Mesodermal cell (in vitro differentiated cells): ENCODE data around the gene RHEB.

Experiments
- H3K27ac ChIP-seq: 2 replicates; pipeline ENCODE4 v1.7.0; 2013; ENCODE audit warnings: mild to moderate bottlenecking, low read depth, low read length, moderate library complexity; ENCODE audit not compliant: severe bottlenecking
- H3K36me3 ChIP-seq: 2 replicates; pipeline ENCODE4 v1.7.1; 2013; ENCODE audit warnings: mild to moderate bottlenecking, low read length, moderate library complexity; ENCODE audit not compliant: control insufficient read depth, insufficient read depth
- H3K4me1 ChIP-seq: one replicate; pipeline ENCODE4 v1.7.1; 2013; ENCODE audit warnings: mild to moderate bottlenecking, low read length; ENCODE audit not compliant: insufficient read depth, control insufficient read depth, poor library complexity, severe bottlenecking
- H3K4me3 ChIP-seq: 2 replicates; pipeline ENCODE4 v1.7.0; 2013; ENCODE audit warnings: low read length, control low read depth, mild to moderate bottlenecking; ENCODE audit not compliant: insufficient read depth, poor library complexity, severe bottlenecking; ENCODE audit errors: extremely low read depth
- H3K9me3 ChIP-seq: 2 replicates; pipeline ENCODE4 v1.7.1; 2013; ENCODE audit warnings: mild to moderate bottlenecking, low read length, moderate library complexity; ENCODE audit not compliant: control insufficient read depth
- WGBS, 2 experiments: methylation state at CpG; one replicate each; pipeline ENCODE4 v1.1.5; 2013; ENCODE audit warnings: missing lambda C conversion rate in 2 of 2; ENCODE audit not compliant: insufficient coverage in 2 of 2; 5-methylcytosine and 5-hydroxymethylcytosine counted together

Gene RHEB

GRCh38 chr7:151503902-151504714 is 15.6 kb downstream of the RHEB start:
- whole genome bisulfite sequencing, 2 experiments: 93 to 96% methylated on average over 4 to 5 of the region's 7 CpGs
- Histone ChIP-seq H3K4me1 (no peaks in the 10 kb centered on the region), H3K27ac (no peak overlapping the region), H3K36me3 (peaks cover 14% of the 10 kb centered on the region), H3K9me3 (no peaks in the 10 kb centered on the region), H3K4me3 (no peak overlapping the region)

GRCh38 chr7:151501676-151502075 is 18.0 kb downstream of the RHEB start:
- 97 to 98% methylated on average over 13 to 15 of the region's 15 CpGs for WGBS, 2 experiments
- Histone ChIP-seq H3K4me3 (no peak overlapping the region), H3K9me3 (no peaks in the 10 kb centered on the region), H3K4me1 (no peaks in the 10 kb centered on the region), H3K27ac (no peak overlapping the region), H3K36me3 (peaks cover 21% of the 10 kb centered on the region)

- Histone ChIP-seq H3K9me3 (no peaks in the 10 kb centered on the region), H3K27ac (no peak overlapping the region), H3K4me1 (no peaks in the 10 kb centered on the region), H3K4me3 (no peak overlapping the region), H3K36me3 (peaks cover 25% of the 10 kb centered on the region)
- WGBS, 2 experiments: 92 to 96% methylated on average over 5 of the region's 5 CpGs
These were observed 21.2 kb downstream of the RHEB start for GRCh38 chr7:151498495-151498894.

- WGBS, 2 experiments: 92 to 98% methylated on average over 9 to 10 of the region's 10 CpGs
- Histone ChIP-seq H3K4me3 (no peak overlapping the region), H3K4me1 (peaks cover 4% of the 10 kb centered on the region), H3K36me3 (peaks cover 25% of the 10 kb centered on the region), H3K27ac (no peak overlapping the region), H3K9me3 (no peaks in the 10 kb centered on the region)
These were observed 22.3 kb downstream of the RHEB start for GRCh38 chr7:151497306-151497871.

- Histone ChIP-seq H3K36me3 (peaks cover 29% of the 10 kb centered on the region), H3K4me3 (no peak overlapping the region), H3K9me3 (no peaks in the 10 kb centered on the region), H3K27ac (no peak overlapping the region), H3K4me1 (peaks cover 8% of the 10 kb centered on the region)
- WGBS, 2 experiments: no CpG with 5 or more reads among the region's 2 CpGs
These were observed 24.3 kb downstream of the RHEB start for GRCh38 chr7:151495360-151495759.

GRCh38 chr7:151494298-151495284 is 25.1 kb downstream of the RHEB start:
- Histone ChIP-seq H3K9me3 (no peaks in the 10 kb centered on the region), H3K36me3 (peaks cover 36% of the 10 kb centered on the region), H3K4me3 (no peak overlapping the region), H3K4me1 (peaks cover 9% of the 10 kb centered on the region), H3K27ac (no peak overlapping the region)
- 43 to 54% methylated on average over 4 to 8 of the region's 13 CpGs for WGBS, 2 experiments

- no peak overlapping the region for H3K4me3 ChIP-seq
- H3K27ac ChIP-seq: no peak overlapping the region
- no peaks in the 10 kb centered on the region for H3K9me3 ChIP-seq
- H3K4me1 ChIP-seq: peaks cover 9% of the 10 kb centered on the region
- H3K36me3 ChIP-seq: peaks cover 50% of the 10 kb centered on the region
- 89 to 95% methylated on average over 8 of the region's 8 CpGs for WGBS, 2 experiments
These were observed 26.6 kb downstream of the RHEB start for GRCh38 chr7:151493083-151493482.

GRCh38 chr7:151491859-151492258 is 27.8 kb downstream of the RHEB start:
- no peak overlapping the region for H3K4me3 ChIP-seq
- H3K36me3 ChIP-seq: peaks cover 51% of the 10 kb centered on the region
- no peak overlapping the region for H3K27ac ChIP-seq
- no peaks in the 10 kb centered on the region for H3K9me3 ChIP-seq
- H3K4me1 ChIP-seq: peaks cover 9% of the 10 kb centered on the region
- WGBS, 2 experiments: 100% methylated on average over 2 of the region's 3 CpGs; no CpG with 5 or more reads in 1 of the 2 experiments

GRCh38 chr7:151490456-151491105 is 29.1 kb downstream of the RHEB start:
- H3K27ac ChIP-seq: peak overlapping the region; percentile 13
- 84 to 100% methylated on average over 1 to 2 of the region's 4 CpGs for WGBS, 2 experiments
- peaks cover 9% of the 10 kb centered on the region for H3K4me1 ChIP-seq
- no peak overlapping the region for H3K4me3 ChIP-seq
- H3K36me3 ChIP-seq: peaks cover 56% of the 10 kb centered on the region
- no peaks in the 10 kb centered on the region for H3K9me3 ChIP-seq

GRCh38 chr7:151489498-151489897 is 30.2 kb downstream of the RHEB start:
- no peak overlapping the region for H3K27ac ChIP-seq
- 92 to 100% methylated on average over 1 to 2 of the region's 2 CpGs for WGBS, 2 experiments

More at GRCh38 chr7:151489498-151489897, 30.2 kb downstream of the RHEB start:
- no peak overlapping the region for H3K4me3 ChIP-seq
- H3K9me3 ChIP-seq: no peaks in the 10 kb centered on the region
- H3K36me3 ChIP-seq: peaks cover 63% of the 10 kb centered on the region
- H3K4me1 ChIP-seq: peaks cover 12% of the 10 kb centered on the region
